Measurements from ENCODE around the gene PITPNC1.

DNA sequence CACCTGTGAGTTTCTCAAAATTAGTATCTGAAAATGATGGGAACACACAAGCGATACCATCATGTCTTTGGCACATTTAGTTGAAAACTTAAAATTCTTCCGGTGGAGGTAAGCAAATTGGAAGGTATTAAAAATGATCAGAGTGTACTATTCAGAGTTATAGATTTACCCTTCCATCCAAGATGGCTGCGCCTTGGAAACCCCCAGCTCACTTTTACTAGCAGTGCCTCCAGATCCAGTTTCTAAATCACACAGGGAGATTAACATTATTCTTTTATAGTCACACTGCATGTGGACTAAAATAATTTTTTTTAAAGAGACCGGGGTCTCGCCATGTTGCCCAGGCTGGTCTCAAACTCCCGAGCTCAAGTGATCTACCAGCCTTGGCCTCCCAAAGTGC is 15.0 kb downstream of the PITPNC1 start:
- TF ChIP-seq, protein P1, sequence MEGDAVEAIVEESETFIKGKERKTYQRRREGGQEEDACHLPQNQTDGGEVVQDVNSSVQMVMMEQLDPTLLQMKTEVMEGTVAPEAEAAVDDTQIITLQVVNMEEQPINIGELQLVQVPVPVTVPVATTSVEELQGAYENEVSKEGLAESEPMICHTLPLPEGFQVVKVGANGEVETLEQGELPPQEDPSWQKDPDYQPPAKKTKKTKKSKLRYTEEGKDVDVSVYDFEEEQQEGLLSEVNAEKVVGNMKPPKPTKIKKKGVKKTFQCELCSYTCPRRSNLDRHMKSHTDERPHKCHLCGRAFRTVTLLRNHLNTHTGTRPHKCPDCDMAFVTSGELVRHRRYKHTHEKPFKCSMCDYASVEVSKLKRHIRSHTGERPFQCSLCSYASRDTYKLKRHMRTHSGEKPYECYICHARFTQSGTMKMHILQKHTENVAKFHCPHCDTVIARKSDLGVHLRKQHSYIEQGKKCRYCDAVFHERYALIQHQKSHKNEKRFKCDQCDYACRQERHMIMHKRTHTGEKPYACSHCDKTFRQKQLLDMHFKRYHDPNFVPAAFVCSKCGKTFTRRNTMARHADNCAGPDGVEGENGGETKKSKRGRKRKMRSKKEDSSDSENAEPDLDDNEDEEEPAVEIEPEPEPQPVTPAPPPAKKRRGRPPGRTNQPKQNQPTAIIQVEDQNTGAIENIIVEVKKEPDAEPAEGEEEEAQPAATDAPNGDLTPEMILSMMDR (IDR thresholded peaks at IDR 0.05) = no peak
- TF ChIP-seq POLR2AphosphoS5 (IDR thresholded peaks at IDR 0.05) (no peak), POLR2A (IDR thresholded peaks at IDR 0.05) (no peak), EP300 (IDR thresholded peaks at IDR 0.05) (no peak)

Measured in gastroesophageal sphincter (tissue), 3 donors.